Spleen (tissue), 11 donors: ENCODE results near the gene TPCN2. TPM values are rescaled to one million over a fixed set of nuclear protein-coding genes. Genes with fewer than 3 reads are reported as not detected.

Experiments
- DNase-seq: peaks from one replicate; pipeline ENCODE4 v3.0.0-alpha.2; 2020
- H3K27ac ChIP-seq, 8 donors: fragments of 200-600 bp; sonication (generic) in 7 of 8; 1 replicate in 4 of 8; 2 replicates in 4 of 8; pipeline versions ENCODE4 v1.5.0 to v1.8.0; 2016 to 2021; ENCODE audit warnings: inconsistent platforms in 4 of 8, mild to moderate bottlenecking in 4 of 8, moderate library complexity in 1 of 8
- H3K27me3 ChIP-seq, 7 donors: fragments of 200-600 bp; sonication (generic) in 6 of 7; replicated peaks in 1 of 7; 1 replicate in 4 of 7; 2 replicates in 3 of 7; pipeline versions ENCODE4 v1.5.0 to v1.8.0; 2016 to 2021; ENCODE audit warnings: inconsistent platforms in 3 of 7, mild to moderate bottlenecking in 1 of 7
- H3K36me3 ChIP-seq, 6 donors: fragments of 200-600 bp; sonication (generic) in 5 of 6; 1 replicate in 4 of 6; 2 replicates in 2 of 6; pipeline versions ENCODE4 v1.5.0 to v1.8.0; 2016 to 2021; ENCODE audit warnings: inconsistent platforms in 2 of 6
- H3K4me1 ChIP-seq, 6 donors: fragments of 200-600 bp; sonication (generic) in 5 of 6; 1 replicate in 3 of 6; 2 replicates in 3 of 6; pipeline versions ENCODE4 v1.5.0 to v1.8.0; 2016 to 2021; ENCODE audit warnings: inconsistent platforms in 3 of 6
- H3K4me3 ChIP-seq, 8 donors: fragments of 200-600 bp; sonication (generic) in 7 of 8; 1 replicate in 4 of 8; 2 replicates in 4 of 8; pipeline versions ENCODE4 v1.5.0 to v1.8.0; 2016 to 2021; ENCODE audit warnings: inconsistent platforms in 4 of 8, mild to moderate bottlenecking in 4 of 8, moderate library complexity in 2 of 8
- H3K9me3 ChIP-seq, 8 donors: fragments of 200-600 bp; sonication (generic) in 7 of 8; 1 replicate in 4 of 8; 2 replicates in 4 of 8; pipeline versions ENCODE4 v1.5.0 to v1.8.0; 2016 to 2021; ENCODE audit warnings: inconsistent platforms in 4 of 8
- CTCF ChIP-seq, 11 experiments: fragments of 200-600 bp in 7 of 11; fragments of 450-650 bp in 4 of 11; sonication (generic) in 4 of 11; IDR thresholded peaks in 8 of 11; conservative IDR thresholded peaks in 3 of 11; 1 replicate in 7 of 11; 2 replicates in 4 of 11; pipeline versions ENCODE4 v1.4.0 to v1.8.0; 2016 to 2021; ENCODE audit warnings: antibody characterized with exemption in 11 of 11, inconsistent platforms in 4 of 11, mild to moderate bottlenecking in 1 of 11
- POLR2A ChIP-seq, 3 donors: fragments of 450-650 bp; IDR thresholded peaks; one replicate each; pipeline ENCODE4 v1.5.1; 2017; ENCODE audit warnings: antibody characterized with exemption in 3 of 3, mild to moderate bottlenecking in 1 of 3
- POLR2AphosphoS5 ChIP-seq, 3 donors: sonication (generic); formaldehyde crosslinking; IDR thresholded peaks; one replicate each; pipeline ENCODE4 v1.5.1; 2017; ENCODE audit warnings: antibody characterized with exemption in 3 of 3
- WGBS, 5 donors: extraction: QIAGEN DNeasy Blood & Tissue Kit in 3 of 5; methylation state at CpG; one replicate each; pipeline versions ENCODE4 v1.1.5 to v1.1.7; 2013 to 2018; 5-methylcytosine and 5-hydroxymethylcytosine counted together
- intact Hi-C: fragments of 100-400 bp; cut with DNase I; formaldehyde crosslinking; loops from one replicate; pipeline ENCODE4 v1.15.0; 2023; ENCODE audit warnings: low total_unique reads
- polyA plus RNA-seq, 3 donors: library from polyadenylated mRNA; stranded (reverse); fragments of 200-250 nt; gene quantifications; one replicate each; pipeline ENCODE4 v1.2.1, GENCODE V29; 2013
- total RNA-seq, 7 donors: library from RNA; depleted of rRNA in 3 of 7; stranded (reverse); fragments of >200 nt in 3 of 7; fragmentation: NEBNext Ultra II Directional in 4 of 7; extraction: Animal tissue kit (Norgen Biotek cat#: 25700) in 4 of 7; gene quantifications; one replicate each; pipeline versions ENCODE4 v1.1.0 to v1.2.1, GENCODE V29; 2016 to 2021
- donor health status: healthy with polysubstance abuse.
- donor health status: DM: no; HTN: no; CAD: no; lungs with moderate emphysema.
- donor health status: DM: no; HTN: no; CAD: no.
- donor health status: Bipolar disorder and iron deficiency.
- donor health status: healthy.
- donor health status: DM: no; HTN: no; CAD: no.
- donor health status: DM: yes; HTN: yes; CAD: no.

TPCN2 gene
- total and polyA plus RNA-seq, 10 donors = 3.6 to 30.4 (median 24.1) TPM

- Histone ChIP-seq H3K36me3 (no peaks in the 10 kb centered on the region), H3K27ac (peak overlapping the region in 4 of 8 donors; percentile 14 to 58 (median 26)), H3K4me1 (peaks cover 0 to 36% (median 3%) of the 10 kb centered on the region in 6 donors), H3K4me3 (no peak overlapping the region), H3K27me3 (peaks cover 0 to 19% (median 0%) of the 10 kb centered on the region in 7 donors), H3K9me3 (no peaks in the 10 kb centered on the region)
- intact Hi-C loops = no loop called here
- DNase-seq = no peak
- no peak for TF ChIP-seq POLR2AphosphoS5 (IDR thresholded peaks at IDR 0.05)
- no peak for TF ChIP-seq CTCF (IDR thresholded peaks at IDR 0.05 in 8 of 11, conservative IDR thresholded peaks at IDR 0.05 in 3 of 11)
- TF ChIP-seq POLR2A (IDR thresholded peaks at IDR 0.05) = no peak
- 54 to 74% (median 65%) methylated on average over 6 of the region's 6 CpGs for WGBS, 5 donors
Measured at GRCh38 chr11:69030301-69030700, 18.4 kb upstream of the TPCN2 start.

DNA sequence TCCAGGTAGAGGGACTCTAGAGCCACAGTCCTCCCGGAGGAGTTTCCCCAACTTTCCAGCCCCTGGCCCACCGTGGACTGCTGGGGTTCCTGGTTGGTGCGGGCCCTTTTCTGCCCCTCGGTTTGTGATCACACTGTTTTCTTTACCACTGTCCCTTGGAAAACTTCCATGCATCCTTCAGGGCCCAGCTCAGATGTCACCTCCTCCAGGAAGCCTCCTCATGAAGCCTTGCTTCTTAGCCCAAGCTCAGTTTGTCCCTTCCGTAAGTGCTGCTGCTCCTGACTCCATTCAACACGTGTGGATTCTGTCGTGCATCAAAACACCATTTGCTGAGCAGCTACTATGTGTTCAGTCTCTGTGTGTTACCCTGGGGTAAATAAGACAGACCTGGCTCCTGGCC, 15.9 kb upstream of the TPCN2 start:
- Histone ChIP-seq H3K4me3 (no peak overlapping the region), H3K27me3 (peaks cover 0 to 28% (median 0%) of the 10 kb centered on the region in 7 donors), H3K36me3 (no peaks in the 10 kb centered on the region), H3K9me3 (no peaks in the 10 kb centered on the region), H3K27ac (no peak overlapping the region), H3K4me1 (peaks cover 0 to 32% (median 3%) of the 10 kb centered on the region in 6 donors)
- 83 to 91% (median 90%) methylated on average over 7 of the region's 7 CpGs for WGBS, 5 donors
- TF ChIP-seq CTCF (IDR thresholded peaks at IDR 0.05 in 8 of 11, conservative IDR thresholded peaks at IDR 0.05 in 3 of 11) (no peak), POLR2A (IDR thresholded peaks at IDR 0.05) (no peak), POLR2AphosphoS5 (IDR thresholded peaks at IDR 0.05) (no peak)
- intact Hi-C loops = no loop called here
- no peak for DNase-seq

GRCh38 chr11:69033431-69033830, 15.3 kb upstream of the TPCN2 start:
- DNase-seq = no peak
- Histone ChIP-seq H3K9me3 (no peaks in the 10 kb centered on the region), H3K4me1 (peaks cover 0 to 28% (median 3%) of the 10 kb centered on the region in 6 donors), H3K27ac (no peak overlapping the region), H3K36me3 (no peaks in the 10 kb centered on the region), H3K4me3 (no peak overlapping the region), H3K27me3 (peaks cover 0 to 28% (median 0%) of the 10 kb centered on the region in 7 donors)
- intact Hi-C loops = no loop called here
- TF ChIP-seq POLR2AphosphoS5 (IDR thresholded peaks at IDR 0.05) (no peak), CTCF (IDR thresholded peaks at IDR 0.05 in 8 of 11, conservative IDR thresholded peaks at IDR 0.05 in 3 of 11) (no peak), POLR2A (IDR thresholded peaks at IDR 0.05) (no peak)
- 83 to 95% (median 86%) methylated on average over 8 to 11 of the region's 11 CpGs for WGBS, 5 donors

DNA sequence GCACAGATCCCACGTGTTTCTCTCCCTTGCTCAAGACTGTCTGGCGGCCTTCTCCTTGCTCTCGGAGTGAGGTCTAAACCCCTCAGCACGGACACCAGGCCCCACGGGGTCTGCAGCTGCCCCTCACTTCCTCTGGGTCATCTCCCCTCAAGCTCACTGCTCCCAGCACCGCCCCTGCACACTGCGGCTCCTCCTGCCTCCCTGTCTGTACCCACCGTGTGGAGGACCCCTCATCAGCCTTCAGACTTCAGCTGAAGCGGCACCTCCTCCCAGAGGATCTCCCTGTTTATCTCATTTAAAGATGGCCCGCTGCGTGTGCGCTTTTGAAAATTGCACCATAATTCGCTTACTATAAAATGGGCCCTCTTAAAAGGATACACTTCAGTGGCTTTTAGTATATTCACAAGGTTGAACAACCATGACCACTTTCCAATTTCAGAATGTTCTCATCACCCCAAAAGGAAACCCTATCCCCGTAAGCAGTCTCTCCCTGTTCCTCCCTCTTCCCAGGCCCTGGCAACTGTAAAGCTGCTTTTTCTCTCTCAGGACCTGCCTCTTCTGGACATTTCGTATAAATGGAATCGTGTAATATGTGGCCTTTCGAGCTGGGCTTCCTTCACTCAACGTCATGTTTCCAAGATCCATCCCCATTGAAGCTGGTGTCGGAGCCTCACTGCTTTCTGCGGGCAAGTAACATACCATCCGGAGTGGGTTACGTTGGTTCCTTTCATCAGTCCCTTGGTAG, 14.4 kb upstream of the TPCN2 start:
- no peak for DNase-seq
- WGBS, 5 donors = 78 to 91% (median 87%) methylated on average over 22 of the region's 22 CpGs
- no peaks in the 10 kb centered on the region for H3K9me3 ChIP-seq
- no peak overlapping the region for H3K27ac ChIP-seq
- no peak overlapping the region for H3K4me3 ChIP-seq
- peaks cover 0 to 34% (median 3%) of the 10 kb centered on the region in 6 donors for H3K4me1 ChIP-seq
- intact Hi-C loops = no loop called here
- TF ChIP-seq CTCF (IDR thresholded peaks at IDR 0.05 in 8 of 11, conservative IDR thresholded peaks at IDR 0.05 in 3 of 11) (no peak), POLR2AphosphoS5 (IDR thresholded peaks at IDR 0.05) (no peak), POLR2A (IDR thresholded peaks at IDR 0.05) (no peak)
- H3K36me3 ChIP-seq = no peaks in the 10 kb centered on the region
- H3K27me3 ChIP-seq = peaks cover 0 to 28% (median 0%) of the 10 kb centered on the region in 7 donors
